AG09319 (cell line): ENCODE results near the gene E2F2.

Experiments
- DNase-seq: peaks from one replicate; pipeline ENCODE4 v3.0.0-alpha.2; 2010; ENCODE audit warnings: low read depth; ENCODE audit errors: extremely low read depth
- TF ChIP-seq, protein P1 (sequence below): IDR thresholded peaks from 2 replicates; pipeline ENCODE4 v1.5.1; 2011; ENCODE audit warnings: low read depth, mild to moderate bottlenecking, inconsistent platforms, low read length, moderate library complexity

Gene E2F2

GRCh38 chr1:23475641-23476040 lies 55.4 kb downstream of the E2F2 start:
- DNase-seq, result no peak
- TF ChIP-seq, protein P1, sequence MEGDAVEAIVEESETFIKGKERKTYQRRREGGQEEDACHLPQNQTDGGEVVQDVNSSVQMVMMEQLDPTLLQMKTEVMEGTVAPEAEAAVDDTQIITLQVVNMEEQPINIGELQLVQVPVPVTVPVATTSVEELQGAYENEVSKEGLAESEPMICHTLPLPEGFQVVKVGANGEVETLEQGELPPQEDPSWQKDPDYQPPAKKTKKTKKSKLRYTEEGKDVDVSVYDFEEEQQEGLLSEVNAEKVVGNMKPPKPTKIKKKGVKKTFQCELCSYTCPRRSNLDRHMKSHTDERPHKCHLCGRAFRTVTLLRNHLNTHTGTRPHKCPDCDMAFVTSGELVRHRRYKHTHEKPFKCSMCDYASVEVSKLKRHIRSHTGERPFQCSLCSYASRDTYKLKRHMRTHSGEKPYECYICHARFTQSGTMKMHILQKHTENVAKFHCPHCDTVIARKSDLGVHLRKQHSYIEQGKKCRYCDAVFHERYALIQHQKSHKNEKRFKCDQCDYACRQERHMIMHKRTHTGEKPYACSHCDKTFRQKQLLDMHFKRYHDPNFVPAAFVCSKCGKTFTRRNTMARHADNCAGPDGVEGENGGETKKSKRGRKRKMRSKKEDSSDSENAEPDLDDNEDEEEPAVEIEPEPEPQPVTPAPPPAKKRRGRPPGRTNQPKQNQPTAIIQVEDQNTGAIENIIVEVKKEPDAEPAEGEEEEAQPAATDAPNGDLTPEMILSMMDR, result no peak

- TF ChIP-seq, protein P1, result no peak
These were observed 55.9 kb downstream of the E2F2 start for GRCh38 chr1:23475134-23475628.

DNA sequence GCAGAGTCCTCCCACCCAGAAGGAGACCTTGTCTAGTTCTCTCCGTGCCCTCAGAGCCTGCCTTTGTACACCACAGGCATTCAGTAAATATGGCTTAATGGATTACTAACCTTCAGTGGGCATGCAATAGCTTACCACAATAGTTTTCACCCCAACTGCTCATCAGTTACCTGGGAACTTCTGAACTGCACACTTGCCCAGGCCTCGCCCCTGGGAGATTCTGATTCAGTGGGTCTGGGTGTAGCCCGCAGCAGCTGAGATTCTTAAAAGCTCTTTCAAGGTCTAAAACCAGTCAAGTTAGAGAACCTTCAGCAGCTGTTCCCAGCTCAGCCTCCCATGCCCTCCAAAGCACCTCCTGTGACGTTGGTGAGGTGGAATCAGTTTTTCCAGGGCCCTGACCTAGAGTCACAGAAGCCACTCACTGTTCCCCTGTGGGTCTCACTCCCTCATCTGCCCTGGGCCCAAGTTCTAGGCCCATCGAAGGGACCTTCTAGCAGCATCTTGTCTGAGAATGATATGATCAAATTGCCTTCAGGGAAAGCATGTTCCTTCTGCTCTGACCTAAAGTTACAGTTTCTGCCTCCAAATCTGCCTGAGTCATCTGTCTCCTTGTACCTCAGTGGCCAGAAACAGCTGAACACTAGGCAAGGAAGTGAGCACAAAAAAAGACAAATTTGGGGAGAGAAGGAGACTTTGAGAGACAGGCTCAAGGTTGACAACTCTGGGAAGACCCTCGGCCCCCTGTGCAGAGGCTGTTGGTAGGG lies 57.8 kb downstream of the E2F2 start:
- TF ChIP-seq, protein P1, result no peak

More at GRCh38 chr1:23475134-23475628, 55.9 kb downstream of the E2F2 start:
- DNase-seq, result peak; percentile 73

DNA sequence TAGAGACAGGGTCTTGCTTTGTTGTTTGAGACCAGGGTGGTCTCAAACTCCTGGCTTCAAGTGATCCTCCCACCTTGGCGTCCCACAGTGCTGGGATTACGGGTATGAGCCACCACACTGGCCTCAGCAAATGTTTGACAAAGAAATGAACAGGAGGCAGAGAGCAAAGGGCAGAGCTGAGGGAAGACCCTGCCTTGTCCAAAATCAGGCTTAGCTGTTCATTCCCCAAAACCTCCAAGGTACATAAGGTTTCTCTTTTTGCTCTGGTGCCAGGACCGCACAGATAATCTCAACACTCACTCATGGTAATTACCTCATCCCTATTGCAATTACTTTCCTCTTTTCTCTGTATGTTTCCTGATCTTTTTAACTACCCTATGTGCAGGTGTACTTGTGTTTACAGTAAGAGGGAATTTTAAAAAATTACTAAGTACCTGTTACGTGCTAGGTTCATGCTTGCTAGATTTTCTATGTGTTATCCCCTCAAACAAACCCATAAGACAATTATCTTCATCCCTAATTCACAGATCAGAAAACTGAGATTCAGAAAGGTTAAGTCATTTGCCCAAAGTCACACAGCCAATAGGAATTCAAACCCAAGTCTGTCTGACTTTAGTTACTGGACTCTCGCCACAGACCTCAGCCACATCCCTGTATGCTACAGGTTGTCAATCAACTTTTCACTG lies 58.5 kb downstream of the E2F2 start:
- DNase-seq, result no peak
- TF ChIP-seq, protein P1, result no peak

More for the DNA sequence above, 57.8 kb downstream of the E2F2 start:
- no peak for DNase-seq

GRCh38 chr1:23471473-23472075 lies 59.5 kb downstream of the E2F2 start:
- TF ChIP-seq, protein P1, result no peak
- DNase-seq, result no peak

DNA sequence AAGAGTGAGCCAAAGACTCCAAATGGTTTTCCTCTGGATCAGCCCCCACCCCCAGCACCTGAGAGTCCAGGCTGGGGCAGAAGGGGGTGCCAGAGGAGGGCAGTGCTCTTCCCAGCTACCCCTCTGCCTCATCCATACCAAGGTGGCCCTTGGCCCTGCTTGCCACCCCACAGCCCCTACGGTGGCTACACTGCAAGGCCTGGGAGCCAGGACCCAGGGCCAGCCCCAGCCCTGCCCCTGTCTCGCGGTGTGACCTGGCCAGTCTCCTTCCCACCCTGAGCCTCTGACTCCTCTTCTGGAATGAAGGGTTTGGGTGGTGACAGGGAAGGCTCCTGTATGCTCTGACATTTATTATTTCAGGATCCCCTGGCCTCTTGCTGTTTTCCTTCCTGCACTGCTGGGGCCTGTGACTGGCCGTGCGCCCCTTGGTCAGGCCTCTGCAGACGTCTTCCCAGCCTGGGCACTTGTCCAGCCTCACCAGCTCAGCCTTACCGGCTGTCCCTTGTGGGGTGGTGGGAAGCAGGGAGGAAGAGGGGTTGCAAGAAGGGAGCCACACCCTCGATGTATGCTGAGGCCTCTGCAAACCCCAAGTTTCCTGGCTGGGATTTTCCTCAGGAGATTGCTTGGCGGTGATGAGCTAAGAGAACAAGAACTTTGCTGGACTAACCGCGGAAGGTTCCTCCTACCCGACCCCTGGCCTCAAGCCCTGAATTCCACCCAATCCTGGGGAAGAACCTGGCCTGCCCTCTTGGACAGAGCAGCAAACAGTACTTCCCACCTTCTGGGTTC lies 60.6 kb downstream of the E2F2 start:
- DNase-seq, result no peak
- TF ChIP-seq, protein P1, result no peak; the same call in 1 of the 2 replicates
